Measurements from ENCODE around the gene ROBO3. TPM values are rescaled to one million over a fixed set of nuclear protein-coding genes. Genes with fewer than 3 reads are reported as not detected.

The ROBO3 gene
- total RNA-seq, 2 experiments from 2014 or later, result 21.9 to 26.1 TPM

GRCh38 chr11:124868331-124869274, 3.4 kb downstream of the ROBO3 start:
- H3K36me3 Mint-ChIP-seq (ENCODE audit: low read depth), result no peaks in the 10 kb centered on the region
- intact Hi-C loops (cut with DNase I, micrococcal nuclease), result loop anchor here in 1 of 2 experiments (10.0 kb wide), 1 partner anchor 454 kb away; no protein-coding TSS in a partner anchor
- DNase-seq (peak; percentile 36), ATAC-seq (no peak)
- ChIA-PET CTCF (no interaction called here), POLR2A (no interaction called here)
- no peak overlapping the region for H3K4me3 Mint-ChIP-seq
- no peaks in the 10 kb centered on the region for H3K9me3 Mint-ChIP-seq (ENCODE audit: low read depth)
- peaks cover 26% of the 10 kb centered on the region for H3K4me1 Mint-ChIP-seq
- peaks cover 78% of the 10 kb centered on the region for H3K27me3 Mint-ChIP-seq
- H3K27ac Mint-ChIP-seq, result no peak overlapping the region

- intact Hi-C loops (cut with DNase I, micrococcal nuclease), result loop anchor here in 1 of 2 experiments (10.0 kb wide), 1 partner anchor 455 kb away; no protein-coding TSS in a partner anchor
- ChIA-PET CTCF (interaction anchor here (0.5 to 0.7 kb wide), 3 partner anchors 22 to 292 kb away, joined by 3 to 4 read pairs (median 3); no protein-coding TSS in a partner anchor), POLR2A (no interaction called here)
Observed at GRCh38 chr11:124869331-124869730, 4.1 kb downstream of the ROBO3 start.

GRCh38 chr11:124869856-124870387, 4.7 kb downstream of the ROBO3 start:
- no peaks in the 10 kb centered on the region for H3K36me3 Mint-ChIP-seq (ENCODE audit: low read depth)
- no peak overlapping the region for H3K27ac Mint-ChIP-seq
- no peaks in the 10 kb centered on the region for H3K9me3 Mint-ChIP-seq (ENCODE audit: low read depth)
- ChIA-PET CTCF (interaction anchor here (0.5 to 0.7 kb wide), 5 partner anchors 21 to 292 kb away, joined by 3 to 4 read pairs (median 3); no protein-coding TSS in a partner anchor), POLR2A (no interaction called here)
- peaks cover 69% of the 10 kb centered on the region for H3K27me3 Mint-ChIP-seq
- peaks cover 24% of the 10 kb centered on the region for H3K4me1 Mint-ChIP-seq
- no peak for DNase-seq
- no peak overlapping the region for H3K4me3 Mint-ChIP-seq
- ATAC-seq, result no peak
- intact Hi-C loops (cut with DNase I, micrococcal nuclease), result loop anchor here in 1 of 2 experiments (10.0 kb wide), 2 partner anchors 455 to 755 kb away; partner anchors contain the start of gene VWA5A

More at GRCh38 chr11:124869331-124869730, 4.1 kb downstream of the ROBO3 start:
- Mint-ChIP-seq H3K36me3 (ENCODE audit: low read depth) (no peaks in the 10 kb centered on the region), H3K9me3 (ENCODE audit: low read depth) (no peaks in the 10 kb centered on the region), H3K4me1 (peaks cover 24% of the 10 kb centered on the region), H3K4me3 (no peak overlapping the region), H3K27me3 (peaks cover 75% of the 10 kb centered on the region), H3K27ac (no peak overlapping the region)
- no peak for DNase-seq
- ATAC-seq, result no peak

- intact Hi-C loops (cut with DNase I, micrococcal nuclease), result loop anchor here in 1 of 2 experiments (10.0 kb wide), 1 partner anchor 756 kb away; the partner anchor contains the start of gene VWA5A
- no peak overlapping the region for H3K27ac Mint-ChIP-seq
Observed at GRCh38 chr11:124870430-124870829, 5.2 kb downstream of the ROBO3 start.

GRCh38 chr11:124872280-124872679, 7.0 kb downstream of the ROBO3 start:
- ATAC-seq, result no peak
- ChIA-PET CTCF (interaction anchor here (1.0 to 1.7 kb wide), 3 partner anchors 36 to 112 kb away, joined by 3 to 4 read pairs (median 4); partner anchors contain the start of gene CCDC15), POLR2A (interaction anchor here (0.8 kb wide), 1 partner anchor 21 kb away, joined by 3 read pairs; no protein-coding TSS in a partner anchor)
- intact Hi-C loops (cut with DNase I, micrococcal nuclease), result loop anchor here in 1 of 2 experiments (10.0 kb wide), 1 partner anchor 757 kb away; the partner anchor contains the start of gene VWA5A
- H3K4me3 Mint-ChIP-seq, result no peak overlapping the region
- peaks cover 2% of the 10 kb centered on the region for H3K36me3 Mint-ChIP-seq (ENCODE audit: low read depth)
- DNase-seq, result no peak
- peaks cover 60% of the 10 kb centered on the region for H3K27me3 Mint-ChIP-seq
- H3K27ac Mint-ChIP-seq, result no peak overlapping the region
- H3K4me1 Mint-ChIP-seq, result peaks cover 20% of the 10 kb centered on the region
- H3K9me3 Mint-ChIP-seq (ENCODE audit: low read depth), result no peaks in the 10 kb centered on the region

More at GRCh38 chr11:124870430-124870829, 5.2 kb downstream of the ROBO3 start:
- no peaks in the 10 kb centered on the region for H3K9me3 Mint-ChIP-seq (ENCODE audit: low read depth)
- ChIA-PET POLR2A (interaction anchor here (0.5 kb wide), 1 partner anchor 109 kb away, joined by 3 read pairs; no protein-coding TSS in a partner anchor), CTCF (interaction anchor here (0.6 to 1.2 kb wide), 4 partner anchors 12 to 193 kb away, joined by 3 read pairs; no protein-coding TSS in a partner anchor)
- no peak for DNase-seq
- H3K27me3 Mint-ChIP-seq, result peaks cover 69% of the 10 kb centered on the region
- H3K36me3 Mint-ChIP-seq (ENCODE audit: low read depth), result no peaks in the 10 kb centered on the region
- ATAC-seq, result no peak
- H3K4me1 Mint-ChIP-seq, result peaks cover 24% of the 10 kb centered on the region
- no peak overlapping the region for H3K4me3 Mint-ChIP-seq

GRCh38 chr11:124872741-124873140, 7.5 kb downstream of the ROBO3 start:
- ATAC-seq (no peak), DNase-seq (no peak)
- Mint-ChIP-seq H3K4me3 (no peak overlapping the region), H3K36me3 (ENCODE audit: low read depth) (peaks cover 2% of the 10 kb centered on the region), H3K4me1 (peaks cover 25% of the 10 kb centered on the region), H3K9me3 (ENCODE audit: low read depth) (no peaks in the 10 kb centered on the region), H3K27me3 (peaks cover 57% of the 10 kb centered on the region), H3K27ac (no peak overlapping the region)
- ChIA-PET POLR2A (no interaction called here), CTCF (interaction anchor here (0.8 to 1.7 kb wide), 4 partner anchors 9 to 1002 kb away, joined by 3 to 4 read pairs (median 4); partner anchors contain the start of gene CCDC15)
- intact Hi-C loops (cut with DNase I, micrococcal nuclease), result loop anchor here in 1 of 2 experiments (10.0 kb wide), 1 partner anchor 758 kb away; the partner anchor contains the start of gene VWA5A

- ChIA-PET POLR2A (no interaction called here), CTCF (interaction anchor here (1.0 to 1.4 kb wide), 3 partner anchors 8 to 204 kb away, joined by 3 to 5 read pairs (median 4); no protein-coding TSS in a partner anchor)
- peaks cover 2% of the 10 kb centered on the region for H3K36me3 Mint-ChIP-seq (ENCODE audit: low read depth)
- H3K27me3 Mint-ChIP-seq, result peaks cover 44% of the 10 kb centered on the region
- H3K27ac Mint-ChIP-seq, result no peak overlapping the region
- no peaks in the 10 kb centered on the region for H3K9me3 Mint-ChIP-seq (ENCODE audit: low read depth)
- intact Hi-C loops (cut with DNase I, micrococcal nuclease), result loop anchor here in 1 of 2 experiments (10.0 kb wide), 1 partner anchor 759 kb away; the partner anchor contains the start of gene VWA5A
- DNase-seq (no peak), ATAC-seq (no peak)
- peaks cover 17% of the 10 kb centered on the region for H3K4me1 Mint-ChIP-seq
- H3K4me3 Mint-ChIP-seq, result no peak overlapping the region
Observed at GRCh38 chr11:124873951-124874350, 8.7 kb downstream of the ROBO3 start.

- Mint-ChIP-seq H3K27ac (no peak overlapping the region), H3K9me3 (ENCODE audit: low read depth) (no peaks in the 10 kb centered on the region), H3K4me3 (no peak overlapping the region), H3K27me3 (peaks cover 39% of the 10 kb centered on the region), H3K4me1 (peaks cover 14% of the 10 kb centered on the region), H3K36me3 (ENCODE audit: low read depth) (peaks cover 2% of the 10 kb centered on the region)
- no peak for ATAC-seq
- CTCF ChIA-PET, result interaction anchor here (1.3 kb wide), 1 partner anchor 205 kb away, joined by 5 read pairs; no protein-coding TSS in a partner anchor
- POLR2A ChIA-PET, result no interaction called here
- no peak for DNase-seq
- intact Hi-C loops (cut with DNase I, micrococcal nuclease), result loop anchor here in 1 of 2 experiments (5.0 to 10.0 kb wide), 2 partner anchors 760 to 1013 kb away; partner anchors contain the start of genes HYLS1 and VWA5A
Observed at GRCh38 chr11:124874571-124875255, 9.5 kb downstream of the ROBO3 start.

GRCh38 chr11:124875401-124875800, 10.2 kb downstream of the ROBO3 start:
- CTCF ChIA-PET, result interaction anchor here (1.3 to 1.7 kb wide), 5 partner anchors 37 to 206 kb away, joined by 5 to 13 read pairs (median 10); partner anchors contain the start of genes CCDC15 and MSANTD2
- no peak for DNase-seq
- Mint-ChIP-seq H3K27ac (no peak overlapping the region), H3K4me3 (peak overlapping the region; percentile 77), H3K36me3 (ENCODE audit: low read depth) (peaks cover 2% of the 10 kb centered on the region), H3K4me1 (peaks cover 16% of the 10 kb centered on the region), H3K27me3 (peaks cover 32% of the 10 kb centered on the region), H3K9me3 (ENCODE audit: low read depth) (no peaks in the 10 kb centered on the region)
- no peak for ATAC-seq
- POLR2A ChIA-PET, result no interaction called here
- intact Hi-C loops (cut with DNase I, micrococcal nuclease), result loop anchor here in 1 of 2 experiments (5.0 to 10.0 kb wide), 2 partner anchors 761 to 1012 kb away; partner anchors contain the start of genes HYLS1 and VWA5A
